BE2C (cell line): Measurements from ENCODE around the gene ADGRG7.
"Not testable (repeated sequence)": the region's sequence is repeated elsewhere in the genome, so short reads cannot be mapped to it uniquely, and the experiment has no call there.

Experiments used
- DNase-seq: peaks from one replicate; pipeline ENCODE4 v3.0.0-alpha.2; 2020
- H3K27me3 ChIP-seq: fragments of 250-450 bp; sonication (Bioruptor Pico); 2 replicates; pipeline ENCODE4 v1.5.1; 2020; ENCODE audit warnings: mild to moderate bottlenecking
- H3K36me3 ChIP-seq: fragments of 250-450 bp; sonication (Bioruptor Pico); 2 replicates; pipeline ENCODE4 v1.5.1; 2020; ENCODE audit warnings: mild to moderate bottlenecking
- H3K4me1 ChIP-seq: fragments of 250-450 bp; sonication (Bioruptor Pico); 2 replicates; pipeline ENCODE4 v1.5.1; 2020
- H3K4me3 ChIP-seq: 2 replicates; pipeline ENCODE4 v1.5.1; 2011; ENCODE audit warnings: low read depth, low read length
- H3K9me3 ChIP-seq: fragments of 250-450 bp; sonication (Bioruptor Pico); 2 replicates; pipeline ENCODE4 v1.5.1; 2020
- TF ChIP-seq, protein P1 (sequence below): IDR thresholded peaks from 2 replicates; pipeline ENCODE4 v1.5.1; 2012; ENCODE audit warnings: mild to moderate bottlenecking, low read depth, low read length

ADGRG7 gene

DNA sequence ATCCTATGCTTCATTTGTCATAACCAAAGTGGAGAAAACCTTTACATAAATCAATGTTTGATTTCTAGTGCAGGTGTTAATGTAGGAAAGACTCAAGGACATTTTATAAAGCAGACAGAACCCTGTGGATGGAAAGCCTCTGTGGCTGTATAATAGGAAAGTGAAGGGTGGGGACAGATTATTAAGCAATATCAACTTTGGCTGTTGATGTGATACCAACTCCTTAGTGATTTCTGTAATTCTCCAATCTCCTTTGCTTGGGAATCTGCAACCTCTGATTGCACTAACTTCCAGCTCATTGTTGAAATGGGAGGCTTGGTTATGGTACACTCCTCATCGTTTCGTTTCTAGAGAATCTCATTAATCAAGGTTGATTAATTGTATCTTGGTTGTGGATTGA, 29.3 kb upstream of the ADGRG7 start:
- no peak for DNase-seq
- no peaks in the 10 kb centered on the region for H3K36me3 ChIP-seq

DNA sequence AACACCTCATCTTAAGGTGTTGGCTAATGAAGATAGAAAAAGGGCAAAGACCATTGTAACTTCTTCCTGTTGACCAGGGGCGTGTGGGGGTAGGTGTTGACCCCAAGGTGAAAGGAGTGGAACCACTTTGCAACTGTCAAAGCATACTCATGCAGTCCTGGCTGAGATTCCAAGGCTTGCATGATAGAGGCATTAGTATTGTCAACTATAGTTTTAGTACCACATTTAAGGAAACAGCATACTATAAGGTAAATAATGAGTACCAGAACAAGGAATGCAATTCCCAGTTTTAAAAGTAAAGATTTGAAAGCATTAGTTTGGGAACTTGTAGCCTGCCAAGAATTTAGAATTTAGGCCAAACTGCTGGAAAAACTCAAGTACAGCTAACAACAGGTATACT, 27.8 kb upstream of the ADGRG7 start:
- DNase-seq, result no peak
- no peak overlapping the region for H3K4me3 ChIP-seq
- no peaks in the 10 kb centered on the region for H3K9me3 ChIP-seq
- H3K36me3 ChIP-seq, result no peaks in the 10 kb centered on the region
- no peaks in the 10 kb centered on the region for H3K4me1 ChIP-seq
- TF ChIP-seq, protein P1, sequence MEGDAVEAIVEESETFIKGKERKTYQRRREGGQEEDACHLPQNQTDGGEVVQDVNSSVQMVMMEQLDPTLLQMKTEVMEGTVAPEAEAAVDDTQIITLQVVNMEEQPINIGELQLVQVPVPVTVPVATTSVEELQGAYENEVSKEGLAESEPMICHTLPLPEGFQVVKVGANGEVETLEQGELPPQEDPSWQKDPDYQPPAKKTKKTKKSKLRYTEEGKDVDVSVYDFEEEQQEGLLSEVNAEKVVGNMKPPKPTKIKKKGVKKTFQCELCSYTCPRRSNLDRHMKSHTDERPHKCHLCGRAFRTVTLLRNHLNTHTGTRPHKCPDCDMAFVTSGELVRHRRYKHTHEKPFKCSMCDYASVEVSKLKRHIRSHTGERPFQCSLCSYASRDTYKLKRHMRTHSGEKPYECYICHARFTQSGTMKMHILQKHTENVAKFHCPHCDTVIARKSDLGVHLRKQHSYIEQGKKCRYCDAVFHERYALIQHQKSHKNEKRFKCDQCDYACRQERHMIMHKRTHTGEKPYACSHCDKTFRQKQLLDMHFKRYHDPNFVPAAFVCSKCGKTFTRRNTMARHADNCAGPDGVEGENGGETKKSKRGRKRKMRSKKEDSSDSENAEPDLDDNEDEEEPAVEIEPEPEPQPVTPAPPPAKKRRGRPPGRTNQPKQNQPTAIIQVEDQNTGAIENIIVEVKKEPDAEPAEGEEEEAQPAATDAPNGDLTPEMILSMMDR, result no peak
- H3K27me3 ChIP-seq, result no peaks in the 10 kb centered on the region

More for the DNA sequence above, 29.3 kb upstream of the ADGRG7 start:
- Histone ChIP-seq H3K9me3 (no peaks in the 10 kb centered on the region), H3K27me3 (no peaks in the 10 kb centered on the region), H3K4me1 (no peaks in the 10 kb centered on the region), H3K4me3 (no peak overlapping the region)
- TF ChIP-seq, protein P1, result no peak

DNA sequence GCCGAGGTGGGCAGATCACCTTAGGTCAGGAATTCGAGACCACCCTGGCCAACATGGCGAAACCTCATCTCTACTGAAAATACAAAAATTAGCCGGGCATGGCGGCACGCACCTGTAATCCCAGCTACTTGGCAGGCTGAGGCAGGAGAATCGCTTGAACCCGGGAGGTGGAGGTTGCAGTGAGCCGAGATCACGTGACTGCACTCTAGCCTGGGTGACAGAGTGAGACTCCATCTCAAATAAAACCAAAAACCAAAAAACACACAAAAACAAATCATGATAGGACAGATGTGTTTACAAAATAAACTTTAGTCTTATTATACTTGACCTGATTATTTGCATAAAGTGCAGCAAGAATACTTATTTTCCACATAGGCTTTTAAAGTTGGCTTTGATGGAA, 27.2 kb upstream of the ADGRG7 start:
- not testable (repeated sequence) for H3K9me3 ChIP-seq, H3K36me3 ChIP-seq, H3K27me3 ChIP-seq, DNase-seq, H3K4me3 ChIP-seq, H3K4me1 ChIP-seq

DNA sequence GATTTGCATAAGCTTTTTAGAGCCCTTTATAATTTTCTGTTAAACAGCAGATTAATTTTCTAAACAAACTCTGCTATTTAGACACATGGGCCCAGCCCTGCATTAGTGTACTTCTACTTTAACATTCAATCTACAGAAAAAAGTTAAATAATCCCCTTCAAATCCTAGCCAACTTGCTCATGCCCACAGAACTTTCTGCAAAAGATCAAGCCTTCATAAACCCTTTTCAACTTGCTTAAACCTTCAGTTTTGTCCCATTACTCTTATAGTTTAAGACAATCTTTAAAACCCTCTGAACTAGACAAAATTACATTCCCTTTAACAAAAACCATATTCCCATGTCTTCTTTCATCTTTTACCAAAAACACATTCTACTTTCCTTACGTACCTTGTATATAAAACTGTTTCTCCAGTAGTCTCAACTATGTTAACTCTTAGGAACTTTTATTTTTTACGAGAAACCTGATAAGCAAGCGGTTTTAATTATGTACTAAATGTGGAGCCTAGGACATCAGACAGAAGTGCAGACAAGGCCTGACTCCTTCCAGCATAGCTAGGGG, 25.2 kb upstream of the ADGRG7 start:
- H3K4me3 ChIP-seq, result no peak overlapping the region
- no peaks in the 10 kb centered on the region for H3K27me3 ChIP-seq
- H3K9me3 ChIP-seq, result no peaks in the 10 kb centered on the region
- H3K36me3 ChIP-seq, result no peaks in the 10 kb centered on the region
- TF ChIP-seq, protein P1, result no peak
- DNase-seq, result no peak
- H3K4me1 ChIP-seq, result no peaks in the 10 kb centered on the region

DNA sequence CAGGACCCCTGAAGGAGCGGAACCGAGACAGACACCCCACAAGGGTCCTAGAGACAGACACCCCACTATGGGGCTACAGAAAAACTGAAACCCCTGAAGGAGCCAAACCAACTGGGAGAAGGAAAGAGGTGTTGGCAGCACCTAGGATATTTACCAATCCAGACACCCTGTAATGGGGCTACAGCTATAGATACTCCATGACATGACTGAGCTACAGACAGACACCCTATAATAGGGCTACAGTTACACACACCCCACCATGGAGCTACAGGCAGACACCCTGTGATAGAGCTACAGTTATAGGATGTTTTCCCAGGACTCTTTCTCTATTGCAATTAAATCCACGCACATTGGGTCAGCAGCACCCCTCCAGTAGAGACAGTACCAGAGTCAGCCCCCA, 22.6 kb upstream of the ADGRG7 start:
- TF ChIP-seq, protein P1, result no peak
- Histone ChIP-seq H3K9me3 (no peaks in the 10 kb centered on the region), H3K4me1 (no peaks in the 10 kb centered on the region; the same call in 1 of the 2 replicates), H3K4me3 (no peak overlapping the region), H3K36me3 (no peaks in the 10 kb centered on the region), H3K27me3 (no peaks in the 10 kb centered on the region)
- DNase-seq, result no peak

DNA sequence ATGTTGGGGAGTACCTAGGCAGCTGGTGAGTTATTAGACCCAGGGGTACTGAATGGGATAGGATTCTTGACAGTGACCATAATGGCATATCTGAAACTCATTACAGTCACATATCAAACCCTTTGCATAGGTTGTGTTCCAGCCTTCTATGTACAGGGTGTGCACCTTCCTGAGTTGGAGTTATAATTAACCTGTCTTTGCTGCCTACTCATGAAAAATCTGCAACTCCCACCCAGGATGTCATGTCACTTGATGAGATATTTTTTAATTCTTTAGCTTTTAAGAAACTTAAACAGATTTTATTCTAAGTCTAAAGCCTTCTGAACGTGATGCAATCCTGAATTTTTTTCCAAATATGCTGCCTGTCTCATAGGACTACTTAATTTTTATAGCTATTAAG, 21.1 kb upstream of the ADGRG7 start:
- no peaks in the 10 kb centered on the region; the same call in 1 of the 2 replicates for H3K4me1 ChIP-seq
- TF ChIP-seq, protein P1, result no peak
- H3K36me3 ChIP-seq, result no peaks in the 10 kb centered on the region
- no peak overlapping the region for H3K4me3 ChIP-seq
- H3K27me3 ChIP-seq, result no peaks in the 10 kb centered on the region
- no peaks in the 10 kb centered on the region for H3K9me3 ChIP-seq
- no peak for DNase-seq
